ENCODE results near the gene STK17A. TPM values are rescaled to one million over a fixed set of nuclear protein-coding genes. Genes with fewer than 3 reads are reported as not detected.

The STK17A gene
- total RNA-seq, 1 experiment from 2014 or later: 9.8 TPM

GRCh38 chr7:43590862-43591557 is 8.1 kb downstream of the STK17A start:
- H2AFZ ChIP-seq (ENCODE audit: low read length): no peak overlapping the region
- no peak overlapping the region for H3K4me2 ChIP-seq (ENCODE audit: insufficient read depth, insufficient read length, low read length)
- Mint-ChIP-seq H3K27ac (no peak overlapping the region; a peak in 1 of 7 replicates), H3K27me3 (ENCODE audit: low read depth) (no peaks in the 10 kb centered on the region), H3K4me1 (peaks cover 4 to 12% of the 10 kb centered on the region in 2 experiments), H3K4me3 (no peak overlapping the region), H3K36me3 (ENCODE audit: insufficient read depth in 1 of 3, low read depth in 3 of 3) (peaks cover 0 to 2% (median 0%) of the 10 kb centered on the region in 3 experiments; a peak in 2 of 7 replicates), H3K9me3 (no peaks in the 10 kb centered on the region)
- no peak overlapping the region for H3K18ac ChIP-seq (ENCODE audit: insufficient read length, low read depth, low read length)
- H3K14ac ChIP-seq (ENCODE audit: insufficient read depth, low read length): no peak overlapping the region
- no peaks in the 10 kb centered on the region for H3K79me1 ChIP-seq (ENCODE audit: insufficient read depth, low read depth, low read length, poor library complexity, severe bottlenecking)
- no peak overlapping the region for H3K27ac ChIP-seq (ENCODE audit: insufficient read length, low read depth, low read length)
- H2AK5ac ChIP-seq (ENCODE audit: insufficient read length, low read length): no peak overlapping the region
- H2BK5ac ChIP-seq (ENCODE audit: insufficient read length, low read length): no peak overlapping the region
- no peak overlapping the region for H3K56ac ChIP-seq (ENCODE audit: insufficient read length, low read depth, low read length)
- H3K9me3 ChIP-seq (ENCODE audit: control insufficient read depth, low read depth, low read length): no peaks in the 10 kb centered on the region
- H3K23me2 ChIP-seq (ENCODE audit: insufficient read length, low read depth, low read length, poor library complexity, severe bottlenecking): no peaks in the 10 kb centered on the region
- H4K8ac ChIP-seq (replicated peaks; ENCODE audit: insufficient read length, low read depth, low read length): no peak overlapping the region
- no peak overlapping the region for H4K91ac ChIP-seq (ENCODE audit: insufficient read length, low read depth, low read length)
- no peaks in the 10 kb centered on the region for H4K20me1 ChIP-seq (ENCODE audit: control insufficient read depth, insufficient read depth, insufficient read length)
- H3K4me1 ChIP-seq (ENCODE audit: insufficient read depth, low read length): peaks cover 3% of the 10 kb centered on the region; the same call in 1 of the 2 replicates
- no CpG with 5 or more reads among the region's 2 CpGs for WGBS (ENCODE audit: extremely low coverage, insufficient read length, low lambda C conversion rate)
- no peak overlapping the region for H3T11ph ChIP-seq (ENCODE audit: low read length)
- H3K79me2 ChIP-seq (ENCODE audit: insufficient read depth, low read length): peaks cover 2% of the 10 kb centered on the region; the same call in 1 of the 2 replicates
- no peaks in the 10 kb centered on the region for H3K27me3 ChIP-seq (ENCODE audit: insufficient read depth, low read length)
- H3K4ac ChIP-seq (ENCODE audit: low read depth, low read length): no peak overlapping the region
- no peak overlapping the region for H4K5ac ChIP-seq (ENCODE audit: insufficient read length, low read depth, low read length)
- H3K9ac ChIP-seq (ENCODE audit: extremely low read depth, insufficient read length, low read length): no peak overlapping the region
- no peak for TF ChIP-seq CTCF (conservative IDR thresholded peaks at IDR 0.05)
- H2BK20ac ChIP-seq (ENCODE audit: low read depth, low read length, poor library complexity, severe bottlenecking): no peak overlapping the region
- H2BK12ac ChIP-seq (ENCODE audit: insufficient read length, low read depth, low read length): no peak overlapping the region
- no peak overlapping the region for H2BK15ac ChIP-seq (ENCODE audit: low read depth, low read length)
- no peak for DNase-seq
- H2BK120ac ChIP-seq (ENCODE audit: low read depth, low read length, poor library complexity, severe bottlenecking): no peak overlapping the region
- no peak overlapping the region for H3K23ac ChIP-seq (ENCODE audit: insufficient read length, low read depth, low read length)

Measured in H9 (cell line).